GM12878 (cell line): ENCODE results near the gene USP34. TPM values are rescaled to one million over a fixed set of nuclear protein-coding genes. Genes with fewer than 3 reads are reported as not detected.

Source experiments
- ATAC-seq: fragments of 200-7000 bp; cut with Tn5 transposase; 3 replicates; pipeline ENCODE4 v1.9.1; 2020; ENCODE audit warnings: mild to moderate bottlenecking, moderate library complexity
- BruUV-seq: library from RNA; stranded (reverse); fragments of 400-500 nt; replicated peaks from 2 replicates; lab custom pipeline; 2021; lab: Mats Ljungman, UMichigan
- CTCF ChIA-PET: fragments of 300-600 bp; sonication (Branson Sonifier 250); formaldehyde crosslinking; extraction: SDS; loops from one replicate; lab custom pipeline; 2021; ENCODE audit warnings: inconsistent platforms; lab: Yijun Ruan, JAX
- POLR2A ChIA-PET: fragments of 350-600 bp; formaldehyde crosslinking; extraction: SDS; loops from one replicate; lab custom pipeline; 2021; ENCODE audit warnings: inconsistent platforms; lab: Charles Lee
- RAD21 ChIA-PET: fragments of 300-600 bp; sonication (Branson Sonifier 250); formaldehyde crosslinking; loops from one replicate; lab custom pipeline; 2023; ENCODE audit warnings: antibody characterized with exemption; ENCODE audit not compliant: unreplicated experiment; lab: Charles Lee
- SMC1A ChIA-PET: fragments of 300-600 bp; sonication (Branson Sonifier 250); formaldehyde crosslinking; loops from one replicate; lab custom pipeline; 2023; ENCODE audit not compliant: unreplicated experiment, uncharacterized antibody; lab: Charles Lee
- DNase-seq: peaks from one replicate; pipeline ENCODE4 v3.0.0-alpha.2; 2011; ENCODE audit warnings: low read depth, low spot score
- FAIRE-seq: peaks from 3 replicates; lab custom pipeline; 2011; peaks lifted over from hg19 to GRCh38; lab: Jason Lieb, UNC
- H2AFZ ChIP-seq: 2 replicates; pipeline ENCODE4 v1.6.0; 2011; ENCODE audit warnings: low read depth, low read length, control low read depth; ENCODE audit not compliant: control insufficient read depth
- H3K27ac ChIP-seq: 2 replicates; pipeline ENCODE4 v1.5.1; 2011; ENCODE audit warnings: control low read depth; ENCODE audit not compliant: control insufficient read depth, insufficient read depth
- H3K27me3 ChIP-seq, 2 experiments: replicated peaks in 1 of 2; 2 replicates each; pipeline versions ENCODE4 v1.6.0 to v1.6.1; 2011; ENCODE audit warnings: low read length in 1 of 2; ENCODE audit not compliant: control insufficient read depth in 2 of 2, insufficient read depth in 2 of 2
- H3K36me3 ChIP-seq, 2 experiments: 2 replicates each; pipeline ENCODE4 v1.5.1; 2011; ENCODE audit warnings: low read length in 1 of 2; ENCODE audit not compliant: control insufficient read depth in 2 of 2, insufficient read depth in 2 of 2
- H3K4me1 ChIP-seq: 2 replicates; pipeline ENCODE4 v1.6.1; 2011; ENCODE audit warnings: mild to moderate bottlenecking, low read length, moderate library complexity, mixed read lengths; ENCODE audit not compliant: control insufficient read depth, insufficient read depth
- H3K4me2 ChIP-seq: 2 replicates; pipeline ENCODE4 v1.6.0; 2011; ENCODE audit warnings: control low read depth; ENCODE audit not compliant: control insufficient read depth, insufficient read depth
- H3K4me3 ChIP-seq: fragments of 200-600 bp; sonication (generic); 2 replicates; pipeline ENCODE4 v1.5.1; 2016
- H3K79me2 ChIP-seq: 2 replicates; pipeline ENCODE4 v1.6.0; 2011; ENCODE audit warnings: low read length; ENCODE audit not compliant: control insufficient read depth, insufficient read depth
- H3K9ac ChIP-seq: 2 replicates; pipeline ENCODE4 v1.8.0; 2011; ENCODE audit warnings: low read length, control low read depth, mixed read lengths; ENCODE audit not compliant: control insufficient read depth, insufficient read depth
- H3K9me3 ChIP-seq: replicated peaks from 3 replicates; pipeline ENCODE4 v1.5.1; 2011; ENCODE audit warnings: mild to moderate bottlenecking, low read length; ENCODE audit not compliant: control insufficient read depth, insufficient read depth
- H4K20me1 ChIP-seq: 2 replicates; pipeline ENCODE4 v1.6.0; 2011; ENCODE audit not compliant: control insufficient read depth, insufficient read depth
- BRCA1 ChIP-seq: IDR thresholded peaks from 2 replicates; pipeline ENCODE4 v1.6.1; 2011; ENCODE audit warnings: low read depth, low read length, improper control_type of control experiment
- JUNB ChIP-seq: IDR thresholded peaks from 2 replicates; pipeline ENCODE4 v1.6.1; 2016; ENCODE audit warnings: antibody characterized with exemption, mild to moderate bottlenecking
- KAT2A ChIP-seq: conservative IDR thresholded peaks from 2 replicates; pipeline ENCODE4 v1.6.1; 2011; ENCODE audit warnings: low read depth, low read length; ENCODE audit not compliant: control insufficient read depth
- SMARCA5 ChIP-seq: fragments of 450-650 bp; IDR thresholded peaks from 2 replicates; pipeline ENCODE4 v1.6.1; 2017; ENCODE audit warnings: mild to moderate bottlenecking
- ZNF217 ChIP-seq: fragments of 450-650 bp; IDR thresholded peaks from 2 replicates; pipeline ENCODE4 v1.6.1; 2017; ENCODE audit warnings: antibody characterized with exemption, mild to moderate bottlenecking
- WGBS: methylation state at CpG from one replicate; pipeline ENCODE4 v1.1.6; 2016; ENCODE audit warnings: low lambda C conversion rate; ENCODE audit not compliant: insufficient replicate concordance, insufficient coverage; ENCODE audit errors: missing lambda C conversion rate; 5-methylcytosine and 5-hydroxymethylcytosine counted together
- in situ Hi-C: fragments of 300-500 bp; cut with MboI; formaldehyde crosslinking; loops from 9 replicates; pipeline ENCODE4 v1.14.3; 2018; ENCODE audit warnings: mixed read lengths
- intact Hi-C: fragments of 100-400 bp; cut with micrococcal nuclease; formaldehyde crosslinking; loops from one replicate; pipeline ENCODE4 v1.14.2; 2022; ENCODE audit not compliant: unreplicated experiment
- polyA plus RNA-seq, 11 experiments: library from polyadenylated mRNA; depleted of rRNA in 4 of 11; unstranded in 6 of 11; stranded (reverse) in 5 of 11; fragments of >200 nt; fragmentation: Nextera tagmentation in 4 of 11; fragmentation: Illumina TruSeq in 1 of 11; extraction: Ambion mirVana in 4 of 11; extraction: Trizol in 1 of 11; gene quantifications; 1 replicate in 1 of 11; 2 replicates in 10 of 11; pipeline versions ENCODE4 v1.2.1 to v1.2.3, GENCODE V29; 2011 to 2016; ENCODE audit warnings: inconsistent platforms in 2 of 11, missing spikeins in 2 of 11, low read depth in 1 of 11
- total RNA-seq, 4 experiments: library from RNA; depleted of rRNA in 3 of 4; stranded (reverse); fragments of >200 nt in 3 of 4; fragmentation: Illumina TruSeq in 1 of 4; extraction: Trizol in 1 of 4; gene quantifications; 2 replicates each; pipeline versions ENCODE4 v1.2.1 to v1.2.3, GENCODE V29; 2013 to 2021

Gene USP34
- total and polyA plus RNA-seq, 10 of the 15 experiments (the other 5 are each of a cell fraction or from before 2014, with no cell fraction given): 26.2 to 106 (median 62.1) TPM

- intact Hi-C loops: no loop called here
- ATAC-seq: no peak
- CTCF ChIA-PET: interaction anchor here (0.5 to 1.4 kb wide), 4 partner anchors 19 to 278 kb away, joined by 3 to 5 read pairs (median 4); no protein-coding TSS in a partner anchor
- peaks cover 0 to 20% of the 10 kb centered on the region in 2 experiments; a peak in 3 of 4 replicates for H3K36me3 ChIP-seq
- H3K27me3 ChIP-seq: no peaks in the 10 kb centered on the region
- no peak overlapping the region for H3K4me3 ChIP-seq
- in situ Hi-C loops: no loop called here
- POLR2A ChIA-PET: no interaction called here
- TF ChIP-seq KAT2A (no peak), BRCA1 (no peak), JUNB (no peak), SMARCA5 (no peak)
- BruUV-seq: no TSS peak
- no peak overlapping the region for H3K9ac ChIP-seq
- no peak overlapping the region for H3K27ac ChIP-seq
- no peaks in the 10 kb centered on the region for H3K9me3 ChIP-seq
- no peaks in the 10 kb centered on the region for H3K79me2 ChIP-seq
- WGBS: 96% methylated on average over 4 of the region's 4 CpGs
- no peak for DNase-seq
- no peak overlapping the region for H3K4me2 ChIP-seq
- RAD21 ChIA-PET: no interaction called here
- FAIRE-seq: no peak
- SMC1A ChIA-PET: interaction anchor here (1.0 to 1.6 kb wide), 2 partner anchors 9 to 11 kb away, joined by 3 read pairs; no protein-coding TSS in a partner anchor
- H4K20me1 ChIP-seq: no peaks in the 10 kb centered on the region
- no peaks in the 10 kb centered on the region for H3K4me1 ChIP-seq
- H2AFZ ChIP-seq: no peak overlapping the region
These were observed 90.6 kb downstream of the USP34 start for GRCh38 chr2:61380056-61380881.

GRCh38 chr2:61379521-61379920 lies 91.4 kb downstream of the USP34 start:
- ChIA-PET SMC1A (no interaction called here), RAD21 (no interaction called here), POLR2A (no interaction called here), CTCF (interaction anchor here (0.5 to 1.4 kb wide), 3 partner anchors 20 to 245 kb away, joined by 3 to 5 read pairs (median 4); no protein-coding TSS in a partner anchor)
- no peak overlapping the region for H3K27ac ChIP-seq
- no peaks in the 10 kb centered on the region for H4K20me1 ChIP-seq
- no peaks in the 10 kb centered on the region for H3K79me2 ChIP-seq
- H3K9ac ChIP-seq: no peak overlapping the region
- no peak for FAIRE-seq
- no TSS peak for BruUV-seq
- no peak overlapping the region for H3K4me2 ChIP-seq
- H3K27me3 ChIP-seq: no peaks in the 10 kb centered on the region
- H3K4me3 ChIP-seq: no peak overlapping the region
- H3K9me3 ChIP-seq: no peaks in the 10 kb centered on the region
- WGBS: 97% methylated on average over 2 of the region's 2 CpGs
- intact Hi-C loops: no loop called here
- ATAC-seq: no peak
- H3K4me1 ChIP-seq: no peaks in the 10 kb centered on the region
- peaks cover under 1 to 26% of the 10 kb centered on the region in 2 experiments for H3K36me3 ChIP-seq
- DNase-seq: no peak
- in situ Hi-C loops: no loop called here
- H2AFZ ChIP-seq: no peak overlapping the region
- TF ChIP-seq ZNF217: no peak
